HepG2 (cell line): Measurements from ENCODE around the gene ENDOD1. TPM values are rescaled to one million over a fixed set of nuclear protein-coding genes. Genes with fewer than 3 reads are reported as not detected.

Experiments used
- ATAC-seq: fragments of 200-7000 bp; cut with Tn5 transposase; 3 replicates; pipeline ENCODE4 v1.9.1; 2020; ENCODE audit warnings: mild to moderate bottlenecking, moderate library complexity
- BruUV-seq: library from RNA; stranded (reverse); fragments of 400-500 nt; replicated peaks from 2 replicates; lab custom pipeline; 2021; lab: Mats Ljungman, UMichigan
- CTCF ChIA-PET: fragments of 300-600 bp; formaldehyde crosslinking; extraction: SDS; loops from one replicate; lab custom pipeline; 2021; ENCODE audit warnings: low total read pairs, inconsistent platforms, low intra/inter-chr PET ratio; lab: Yijun Ruan, JAX
- POLR2A ChIA-PET: fragments of 350-600 bp; sonication (Branson Sonifier 250); formaldehyde crosslinking; loops from one replicate; lab custom pipeline; 2020; ENCODE audit warnings: antibody characterized with exemption, inconsistent platforms; lab: Yijun Ruan, JAX
- DNase-seq: peaks from one replicate; pipeline ENCODE4 v3.0.0-alpha.2; 2015; ENCODE audit warnings: low spot score
- FAIRE-seq: peaks from 3 replicates; lab custom pipeline; 2011; peaks lifted over from hg19 to GRCh38; lab: Jason Lieb, UNC
- H2AFZ ChIP-seq: one replicate; pipeline ENCODE4 v1.6.1; 2011; ENCODE audit warnings: low read length, inconsistent platforms
- H3K27ac ChIP-seq: fragments of 300-600 bp; 3 replicates; pipeline ENCODE4 v1.8.0; 2011; ENCODE audit warnings: mixed run types, mild to moderate bottlenecking, mixed read lengths, low read length, inconsistent platforms; ENCODE audit not compliant: insufficient read depth; ENCODE audit errors: extremely low read length
- H3K27me3 ChIP-seq, 2 experiments: fragments of 200-600 bp in 1 of 2; 2 replicates in 1 of 2; 3 replicates in 1 of 2; pipeline versions ENCODE4 v1.6.0 to v1.8.0; 2011; ENCODE audit warnings: low read length in 2 of 2, mild to moderate bottlenecking in 2 of 2, moderate library complexity in 2 of 2, inconsistent platforms in 1 of 2; ENCODE audit not compliant: insufficient read depth in 2 of 2, control insufficient read depth in 1 of 2
- H3K36me3 ChIP-seq, 2 experiments: fragments of 200-600 bp in 1 of 2; replicated peaks in 1 of 2; 2 replicates in 1 of 2; 3 replicates in 1 of 2; pipeline versions ENCODE4 v1.5.1 to v1.8.0; 2011; ENCODE audit warnings: low read length in 2 of 2, inconsistent platforms in 1 of 2; ENCODE audit not compliant: insufficient read depth in 2 of 2, control insufficient read depth in 1 of 2
- H3K4me1 ChIP-seq: 2 replicates; pipeline ENCODE4 v1.5.1; 2012; ENCODE audit warnings: low read length, inconsistent platforms; ENCODE audit not compliant: insufficient read depth
- H3K4me2 ChIP-seq: 2 replicates; pipeline ENCODE4 v1.6.0; 2011; ENCODE audit warnings: low read depth, low read length, inconsistent platforms
- H3K4me3 ChIP-seq, 3 experiments: fragments of 200-600 bp in 1 of 3; sonication (generic), shearing (Covaris generic) in 1 of 3; replicated peaks in 1 of 3; 2 replicates each; pipeline ENCODE4 v1.5.1; 2011 to 2016; ENCODE audit warnings: low read length in 3 of 3, inconsistent platforms in 2 of 3, low read depth in 2 of 3, mild to moderate bottlenecking in 2 of 3, control low read depth in 1 of 3, mixed read lengths in 1 of 3; ENCODE audit not compliant: insufficient read depth in 1 of 3
- H3K79me2 ChIP-seq: one replicate; pipeline ENCODE4 v1.6.1; 2011; ENCODE audit warnings: low read length, inconsistent platforms; ENCODE audit not compliant: insufficient read depth
- H3K9ac ChIP-seq: 2 replicates; pipeline ENCODE4 v1.6.0; 2011; ENCODE audit warnings: mild to moderate bottlenecking, low read depth, low read length, inconsistent platforms; ENCODE audit not compliant: insufficient read depth
- H3K9me3 ChIP-seq: 2 replicates; pipeline ENCODE4 v1.5.1; 2012; ENCODE audit warnings: mild to moderate bottlenecking, low read length
- H4K20me1 ChIP-seq: 2 replicates; pipeline ENCODE4 v1.6.0; 2011; ENCODE audit warnings: inconsistent platforms, mild to moderate bottlenecking, low read length, moderate library complexity; ENCODE audit not compliant: insufficient read depth
- KLF11 ChIP-seq: IDR thresholded peaks from 2 replicates; pipeline ENCODE4 v1.6.1; 2016; ENCODE audit warnings: missing compliant biosample characterization
- ZNF672 ChIP-seq: sonication (generic); formaldehyde crosslinking; IDR thresholded peaks from 2 replicates; pipeline ENCODE4 v1.8.1; 2022; ENCODE audit warnings: missing genetic modification reagents
- ZNF737 ChIP-seq: sonication (generic); formaldehyde crosslinking; IDR thresholded peaks from 2 replicates; pipeline ENCODE4 v1.5.0; 2020; ENCODE audit warnings: missing genetic modification reagents, mild to moderate bottlenecking, borderline replicate concordance
- ZNF839 ChIP-seq: sonication (generic); formaldehyde crosslinking; IDR thresholded peaks from 2 replicates; pipeline ENCODE4 v1.4.0; 2020; ENCODE audit warnings: missing genetic modification reagents, mild to moderate bottlenecking, borderline replicate concordance
- WGBS: methylation state at CpG from one replicate; pipeline ENCODE4 v1.1.6; 2017; ENCODE audit warnings: low lambda C conversion rate; 5-methylcytosine and 5-hydroxymethylcytosine counted together
- in situ Hi-C: cut with HindIII; loops from 2 replicates; pipeline ENCODE4 v1.10.0; 2017; ENCODE audit warnings: low pct_unique_long_range_greater_than_20kb; ENCODE audit not compliant: extremely low pct_ligation_motif_present
- intact Hi-C: fragments of 100-400 bp; cut with micrococcal nuclease; formaldehyde crosslinking; loops from one replicate; pipeline ENCODE4 v1.10.0; 2022; ENCODE audit not compliant: unreplicated experiment
- polyA plus RNA-seq, 8 experiments: library from polyadenylated mRNA; depleted of rRNA in 3 of 8; stranded (reverse) in 7 of 8; unstranded in 1 of 8; fragments of >200 nt; fragmentation: Illumina TruSeq in 4 of 8; extraction: Trizol in 4 of 8; gene quantifications; 2 replicates each; pipeline versions ENCODE4 v1.2.1 to v1.2.3, GENCODE V29; 2011 to 2016; ENCODE audit warnings: low read depth in 4 of 8, missing spikeins in 1 of 8, mixed read lengths in 1 of 8; ENCODE audit not compliant: insufficient read depth in 1 of 8
- total RNA-seq, 5 experiments: library from RNA; depleted of rRNA; stranded (reverse); fragments of >200 nt; fragmentation: Illumina TruSeq; extraction: Trizol; gene quantifications; 2 replicates each; pipeline ENCODE4 v1.2.3, GENCODE V29; 2016; ENCODE audit warnings: low read depth in 1 of 5
- TF ChIP-seq, protein P1 (sequence below): sonication (generic); formaldehyde crosslinking; IDR thresholded peaks from 2 replicates; pipeline ENCODE4 v1.4.0; 2020; ENCODE audit warnings: mild to moderate bottlenecking, missing genetic modification reagents
- TF ChIP-seq, protein P2 (sequence below): sonication (generic); formaldehyde crosslinking; IDR thresholded peaks from 2 replicates; pipeline ENCODE4 v1.5.0; 2020; ENCODE audit warnings: missing genetic modification reagents

Gene ENDOD1
- total and polyA plus RNA-seq, 2 of the 13 experiments (the other 11 are each of a cell fraction or from before 2014, with no cell fraction given): 2.0 to 6.8 TPM

DNA sequence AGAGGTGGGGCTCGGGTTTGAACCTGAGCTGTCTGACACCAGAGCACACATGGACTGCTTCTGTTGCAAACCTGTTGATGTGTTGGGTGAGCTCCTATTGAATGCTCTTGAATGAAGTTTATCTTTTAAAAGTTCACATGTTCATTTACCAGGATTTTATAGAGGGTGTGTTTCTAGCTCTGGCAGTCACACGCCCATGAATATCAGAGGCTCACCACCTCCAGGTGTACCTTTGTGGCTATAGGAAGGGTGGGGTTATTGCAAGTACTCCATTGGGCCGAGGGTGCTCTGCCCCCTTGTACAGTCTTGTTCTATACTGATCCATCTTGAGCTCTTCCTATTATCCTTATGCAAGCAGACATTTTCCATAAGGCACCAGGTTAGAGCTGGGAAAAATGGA, 9.2 kb downstream of the ENDOD1 start (continued):
- TF ChIP-seq, protein P1, sequence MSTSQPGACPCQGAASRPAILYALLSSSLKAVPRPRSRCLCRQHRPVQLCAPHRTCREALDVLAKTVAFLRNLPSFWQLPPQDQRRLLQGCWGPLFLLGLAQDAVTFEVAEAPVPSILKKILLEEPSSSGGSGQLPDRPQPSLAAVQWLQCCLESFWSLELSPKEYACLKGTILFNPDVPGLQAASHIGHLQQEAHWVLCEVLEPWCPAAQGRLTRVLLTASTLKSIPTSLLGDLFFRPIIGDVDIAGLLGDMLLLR (CRISPR knock-in tag): no peak
- TF ChIP-seq, protein P2, sequence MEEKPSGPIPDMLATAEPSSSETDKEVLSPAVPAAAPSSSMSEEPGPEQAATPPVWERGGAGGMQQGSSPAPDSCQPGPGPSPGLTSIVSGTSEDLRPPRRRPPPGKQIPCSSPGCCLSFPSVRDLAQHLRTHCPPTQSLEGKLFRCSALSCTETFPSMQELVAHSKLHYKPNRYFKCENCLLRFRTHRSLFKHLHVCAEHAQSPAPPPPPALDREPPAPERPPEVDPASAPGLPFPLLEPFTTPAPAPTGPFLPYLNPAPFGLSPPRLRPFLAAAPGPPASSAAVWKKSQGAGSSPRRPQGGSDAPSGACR: no peak
- no peak for TF ChIP-seq ZNF737 (CRISPR knock-in tag)

DNA sequence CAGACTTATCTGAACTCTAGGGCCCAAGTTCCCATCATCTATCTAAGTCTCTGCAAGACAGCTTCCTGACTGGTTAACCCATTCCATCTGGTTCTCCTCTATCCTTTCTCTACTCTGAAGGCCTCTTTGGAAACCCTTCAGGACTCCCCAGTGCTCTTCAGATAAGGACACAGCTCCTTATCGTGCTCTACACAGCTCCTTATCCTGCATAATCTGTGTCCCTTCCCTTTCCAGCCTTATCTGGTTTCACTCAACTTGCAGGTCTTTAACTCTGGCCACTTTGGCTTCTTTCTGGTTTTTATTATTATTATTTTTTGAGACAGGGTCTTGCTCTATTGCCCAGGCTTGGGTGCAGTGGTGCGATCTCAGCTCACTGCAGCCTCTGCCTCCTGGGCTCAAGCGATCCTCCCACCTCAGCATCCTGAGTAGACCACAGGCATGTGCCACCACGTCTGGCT, 10.6 kb downstream of the ENDOD1 start:
- in situ Hi-C loops: no loop called here

DNA sequence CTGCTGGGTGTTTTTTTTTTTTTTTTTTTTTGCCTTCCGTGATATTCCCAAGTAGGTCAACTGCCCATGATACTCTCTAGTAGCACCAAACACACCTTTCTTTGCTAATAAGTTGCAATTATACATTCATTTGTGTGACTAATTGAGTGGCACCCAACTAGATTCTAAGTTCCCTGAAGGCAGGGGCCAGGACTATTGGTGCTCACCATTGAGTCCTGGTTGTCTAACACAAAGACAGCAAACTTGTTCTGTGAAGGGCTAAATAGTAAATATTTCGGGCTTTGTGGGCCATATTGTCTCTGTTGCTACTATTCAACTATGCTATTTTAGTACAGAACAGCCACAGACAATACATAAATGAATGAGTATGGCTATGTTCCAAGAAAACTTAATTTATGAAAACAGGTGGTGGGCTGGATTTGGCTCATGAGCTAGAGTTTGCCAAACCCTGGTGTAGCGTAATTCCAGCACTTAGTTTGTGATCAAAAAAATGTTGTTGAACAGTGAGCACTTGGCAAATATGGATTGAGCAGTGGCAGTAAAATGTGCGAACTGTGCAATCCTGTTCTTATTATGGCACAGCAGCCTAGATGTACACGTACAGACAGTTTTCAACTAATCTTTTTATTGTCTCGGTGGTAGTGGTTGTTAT, 11.3 kb downstream of the ENDOD1 start:
- intact Hi-C loops (no loop called here), in situ Hi-C loops (no loop called here)
- DNase-seq: no peak
- H3K4me2 ChIP-seq: no peak overlapping the region
- no peaks in the 10 kb centered on the region for H4K20me1 ChIP-seq
- POLR2A ChIA-PET: no interaction called here
- H3K27ac ChIP-seq: no peak overlapping the region
- no TSS peak for BruUV-seq
- no peaks in the 10 kb centered on the region for H3K9me3 ChIP-seq
- H3K4me3 ChIP-seq: no peak overlapping the region
- H3K4me1 ChIP-seq: no peaks in the 10 kb centered on the region
- H2AFZ ChIP-seq: no peak overlapping the region
- no peaks in the 10 kb centered on the region for H3K36me3 ChIP-seq
- H3K27me3 ChIP-seq: no peaks in the 10 kb centered on the region
- no peak for FAIRE-seq
- no peaks in the 10 kb centered on the region for H3K79me2 ChIP-seq
- no peak for ATAC-seq
- CTCF ChIA-PET: no interaction called here
- TF ChIP-seq KLF11 (CRISPR knock-in tag): no peak
- WGBS: 92% methylated on average over 6 of the region's 6 CpGs
- no peak overlapping the region for H3K9ac ChIP-seq

More for the DNA sequence above, 10.6 kb downstream of the ENDOD1 start:
- Histone ChIP-seq H3K9ac (no peak overlapping the region), H2AFZ (no peak overlapping the region), H3K79me2 (no peaks in the 10 kb centered on the region), H3K4me3 (no peak overlapping the region), H3K4me1 (no peaks in the 10 kb centered on the region), H3K4me2 (no peak overlapping the region), H3K27ac (no peak overlapping the region), H3K36me3 (no peaks in the 10 kb centered on the region), H3K27me3 (no peaks in the 10 kb centered on the region), H4K20me1 (no peaks in the 10 kb centered on the region), H3K9me3 (no peaks in the 10 kb centered on the region)
- no TSS peak for BruUV-seq
- ATAC-seq (no peak), FAIRE-seq (no peak), DNase-seq (no peak)
- TF ChIP-seq ZNF672 (no peak), ZNF839 (no peak)
- 89% methylated on average over 4 of the region's 4 CpGs for WGBS
- ChIA-PET POLR2A (no interaction called here), CTCF (no interaction called here)
- intact Hi-C loops: no loop called here
